GM19463 (cell line): Measurements from ENCODE around the gene DUSP11.
"Not testable (repeated sequence)": the region's sequence is repeated elsewhere in the genome, so short reads cannot be mapped to it uniquely, and the experiment has no call there.

Experiments
- ATAC-seq: cut with Tn5 transposase; IDR thresholded peaks from one replicate; pipeline ENCODE4 v1.9.1; 2021; ENCODE audit warnings: mild to moderate bottlenecking, moderate library complexity; ENCODE audit not compliant: unreplicated experiment

Gene DUSP11

DNA sequence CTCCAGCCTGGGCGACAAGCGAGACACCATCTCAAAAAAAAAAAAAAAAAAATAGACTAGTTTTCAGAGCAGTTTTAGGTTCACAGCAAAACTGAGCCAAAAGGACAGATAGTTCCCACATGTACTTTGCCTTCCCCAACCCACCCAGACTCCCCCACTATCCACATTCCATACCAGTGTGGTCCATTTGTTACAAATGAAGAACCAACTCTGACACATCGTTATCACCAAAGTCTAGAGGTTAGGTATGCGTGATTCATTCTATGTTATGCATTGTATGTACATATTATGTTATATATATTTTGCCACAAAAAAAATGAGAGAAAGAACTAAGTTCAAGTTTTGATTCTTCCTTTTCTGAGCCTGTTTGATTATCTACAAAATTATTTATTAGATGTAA, 3.5 kb downstream of the DUSP11 start:
- ATAC-seq, result no peak

DNA sequence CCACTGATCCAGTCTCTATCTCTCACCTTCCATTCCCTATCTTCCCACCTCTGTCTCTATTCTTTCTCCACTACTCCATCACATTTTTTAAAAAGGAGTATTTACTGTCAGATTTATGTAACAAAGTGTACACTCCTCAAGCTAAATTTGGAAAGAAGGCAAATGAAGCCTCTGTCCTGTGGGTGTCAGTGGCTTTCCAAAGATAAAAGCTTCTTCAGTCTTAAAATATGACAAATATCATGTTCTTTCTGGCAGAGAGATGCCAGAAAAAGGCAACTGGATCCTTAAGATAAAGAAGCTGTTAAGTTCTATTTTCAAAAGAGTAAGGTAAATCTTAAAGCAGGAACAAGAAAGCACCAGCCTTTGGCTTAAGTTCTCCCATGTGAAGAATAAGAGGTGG, 7.1 kb downstream of the DUSP11 start:
- ATAC-seq, result no peak

GRCh38 chr2:73770725-73771124, 9.2 kb downstream of the DUSP11 start:
- no peak for ATAC-seq

- ATAC-seq, result no peak
Observed at GRCh38 chr2:73766994-73767393, 12.9 kb downstream of the DUSP11 start.

GRCh38 chr2:73766349-73766748, 13.6 kb downstream of the DUSP11 start:
- no peak for ATAC-seq

DNA sequence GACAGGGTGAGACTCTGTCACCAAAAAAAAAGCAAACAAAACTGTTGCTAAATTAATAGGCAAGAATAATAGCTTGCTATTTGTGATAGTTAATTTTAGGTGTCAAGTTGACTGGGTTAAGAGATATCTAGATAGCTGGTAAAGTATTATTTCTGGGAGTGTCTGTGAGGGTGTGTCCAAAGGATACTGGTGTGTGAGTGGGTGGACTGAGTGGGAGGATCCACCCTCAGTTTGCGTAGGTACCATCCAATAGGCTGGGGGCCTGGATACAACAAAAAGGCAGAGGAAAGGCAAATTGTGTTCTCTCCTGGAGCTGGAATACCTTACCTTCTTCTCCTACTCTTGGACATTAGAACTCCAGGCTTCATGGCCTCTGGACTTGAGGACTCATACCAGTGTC, 15.0 kb downstream of the DUSP11 start:
- ATAC-seq, result no peak

GRCh38 chr2:73762571-73762970, 17.3 kb downstream of the DUSP11 start:
- ATAC-seq, result no peak

DNA sequence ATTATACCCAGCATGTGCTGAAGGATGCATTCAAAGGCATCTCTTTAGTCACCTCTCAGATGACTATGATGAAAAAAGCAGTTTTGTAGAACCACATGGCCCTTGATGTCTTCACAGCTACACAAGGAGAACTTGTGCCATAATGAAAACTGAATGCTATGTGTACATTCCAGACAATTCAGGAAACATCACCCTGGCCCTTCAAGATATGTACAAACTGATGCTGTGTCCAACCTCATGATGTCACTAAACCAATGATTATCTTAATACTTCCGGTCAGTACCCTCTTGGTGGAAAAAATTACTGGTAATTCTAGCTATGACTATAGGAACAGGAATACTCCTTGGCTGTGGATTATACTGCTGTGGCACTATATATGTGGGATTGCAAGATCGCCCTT, 20.0 kb downstream of the DUSP11 start:
- ATAC-seq, result no peak

DNA sequence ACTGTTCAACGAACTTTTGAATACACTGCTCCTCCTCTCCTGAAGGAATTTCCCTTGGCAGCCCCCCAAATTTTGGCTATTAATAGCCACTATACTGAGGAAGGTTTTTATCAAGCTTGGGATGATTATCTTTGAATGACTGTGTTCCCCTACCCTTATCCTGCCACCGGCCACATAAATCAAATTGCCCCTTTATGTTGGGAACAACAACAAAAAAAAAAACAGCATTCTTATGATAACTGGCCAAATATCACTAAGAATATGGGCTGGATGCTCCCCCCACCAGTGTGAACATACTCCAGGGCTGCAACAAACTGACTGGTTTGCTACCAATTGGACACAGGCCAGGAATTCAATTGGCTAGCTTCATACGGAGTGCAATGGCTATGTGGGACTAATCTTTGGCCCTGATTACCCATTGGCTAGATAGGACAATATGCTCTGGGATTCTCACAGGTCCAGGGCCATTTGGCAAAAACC, 20.6 kb downstream of the DUSP11 start:
- ATAC-seq, result no peak

- ATAC-seq, result not testable (repeated sequence)
Observed at GRCh38 chr2:73754332-73754731, 25.6 kb downstream of the DUSP11 start.

DNA sequence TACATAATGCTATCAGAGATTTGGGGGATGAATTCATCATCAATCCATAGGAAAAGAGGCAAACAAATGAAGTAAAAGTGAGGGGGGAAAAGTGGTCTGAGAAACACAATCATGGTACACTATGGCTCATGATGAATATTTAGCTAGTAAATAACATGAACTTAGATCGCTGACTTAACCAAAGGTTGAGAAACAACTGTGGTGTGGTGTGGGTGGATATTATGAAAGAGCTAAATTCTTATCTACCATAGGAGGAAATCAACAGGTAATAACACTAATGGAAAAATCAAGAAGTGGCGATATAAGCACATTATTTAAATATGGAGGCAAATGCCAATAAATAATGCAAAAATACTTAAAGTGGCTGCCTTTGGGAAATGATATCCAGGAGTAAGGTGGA, 30.6 kb downstream of the DUSP11 start:
- no peak for ATAC-seq

DNA sequence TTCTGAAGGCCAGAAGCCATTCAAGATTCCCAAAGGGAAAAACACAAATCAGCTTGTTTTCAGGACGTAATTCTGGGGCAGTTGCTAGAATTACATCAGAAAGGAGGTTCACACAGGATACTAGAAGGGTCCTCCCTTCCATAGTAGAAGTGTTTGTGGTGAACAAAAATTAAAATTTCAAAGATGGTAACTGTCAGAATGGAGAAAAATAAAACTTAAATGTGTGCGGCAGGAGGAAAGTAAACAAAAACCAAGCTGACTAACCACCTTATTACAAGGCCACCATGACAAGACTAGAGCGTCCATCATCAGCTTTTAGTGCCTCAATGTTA, 33.1 kb downstream of the DUSP11 start:
- ATAC-seq, result no peak

DNA sequence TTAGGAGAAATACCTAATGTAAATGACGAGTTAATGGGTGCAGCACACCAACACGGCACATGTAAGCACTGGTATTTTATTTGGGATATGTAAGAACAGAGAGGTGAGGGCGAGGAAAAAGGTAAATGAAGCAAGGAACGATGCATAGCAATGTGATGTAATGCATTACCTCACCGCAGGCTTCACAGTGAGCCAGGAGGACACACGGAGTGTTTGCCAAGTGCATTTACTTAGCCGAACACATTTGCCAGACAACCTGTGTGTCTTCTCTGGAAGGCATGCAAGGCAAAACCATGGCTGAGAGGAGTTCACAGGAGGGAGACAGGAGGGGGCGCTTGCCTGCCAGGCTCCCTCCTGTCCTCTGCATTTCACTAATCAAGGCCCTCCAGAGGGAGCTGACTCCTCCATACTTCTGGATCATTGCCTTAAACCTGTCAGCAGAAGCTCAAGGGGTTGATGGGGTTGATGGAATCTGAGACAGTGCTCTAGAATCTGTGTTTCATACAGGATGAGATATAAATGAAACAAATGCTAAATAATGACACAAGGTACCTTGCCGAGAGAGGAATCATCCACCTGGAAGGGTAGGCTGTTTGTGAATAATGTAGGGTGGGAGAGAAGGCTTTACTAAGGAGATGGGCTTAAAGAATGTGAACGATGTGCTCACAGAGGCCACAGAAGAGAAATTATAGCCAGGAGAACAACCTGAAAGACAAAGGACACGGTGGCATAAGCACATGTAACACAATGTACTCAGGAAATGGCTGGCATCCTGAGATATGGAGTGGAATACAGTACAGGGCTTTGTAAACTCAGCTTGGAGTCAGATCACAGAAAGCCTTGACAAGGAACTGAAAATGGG, 33.7 kb downstream of the DUSP11 start:
- no peak for ATAC-seq

- ATAC-seq, result no peak
Observed at GRCh38 chr2:73740767-73741166, 39.1 kb downstream of the DUSP11 start.

GRCh38 chr2:73739101-73739500, 40.8 kb downstream of the DUSP11 start:
- ATAC-seq, result no peak

DNA sequence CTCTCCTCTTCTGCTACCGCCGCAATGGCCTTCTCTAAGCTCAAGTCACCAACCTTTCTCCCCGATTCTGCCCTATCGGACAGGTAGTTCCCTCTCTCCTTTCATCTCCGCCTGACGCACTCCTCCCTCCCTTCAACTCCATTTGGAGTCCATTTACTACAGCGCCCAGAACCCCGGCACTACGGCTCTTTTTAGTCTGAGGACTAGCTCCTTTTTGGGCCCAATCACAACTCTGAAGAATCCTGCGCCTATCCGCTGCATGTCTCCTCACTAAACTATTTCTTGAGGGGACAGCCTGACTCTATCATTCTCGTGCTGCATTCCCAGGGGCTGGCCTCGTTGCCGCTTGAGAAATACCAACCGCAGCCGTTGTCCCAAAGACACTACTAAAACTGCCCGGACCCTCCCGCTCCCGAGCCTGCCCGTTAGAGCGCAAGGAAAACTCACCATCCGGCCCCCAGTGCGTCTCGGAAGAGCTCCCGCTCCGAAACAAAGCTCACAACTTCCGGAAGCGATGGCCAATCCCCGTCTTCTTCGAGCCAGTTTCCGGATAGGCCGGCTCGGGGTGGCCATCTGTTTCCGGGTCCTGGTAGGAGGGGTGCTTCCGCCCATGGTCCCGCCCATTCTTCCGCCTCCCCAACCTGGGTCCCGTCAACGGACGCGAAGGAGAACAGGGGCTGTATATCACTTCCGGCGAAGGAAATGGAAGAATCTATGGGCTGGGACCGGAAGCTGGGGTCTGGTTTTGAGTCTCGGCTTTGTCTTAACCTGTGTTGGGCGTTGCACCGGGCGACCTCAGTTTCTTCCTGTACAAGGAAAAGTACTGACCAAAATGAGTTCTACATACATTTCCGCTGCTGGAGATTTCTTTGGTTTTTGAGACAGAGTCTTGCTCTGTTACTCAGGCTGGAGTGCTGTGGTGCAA, 42.8 kb downstream of the DUSP11 start, which contains the start of gene TPRKB:
TSS of gene TPRKB (minus strand) at position 491 of the 925 bp plus-strand sequence. CDS start 2,776 bp downstream, outside the sequence.
- peak; percentile 99 for ATAC-seq

DNA sequence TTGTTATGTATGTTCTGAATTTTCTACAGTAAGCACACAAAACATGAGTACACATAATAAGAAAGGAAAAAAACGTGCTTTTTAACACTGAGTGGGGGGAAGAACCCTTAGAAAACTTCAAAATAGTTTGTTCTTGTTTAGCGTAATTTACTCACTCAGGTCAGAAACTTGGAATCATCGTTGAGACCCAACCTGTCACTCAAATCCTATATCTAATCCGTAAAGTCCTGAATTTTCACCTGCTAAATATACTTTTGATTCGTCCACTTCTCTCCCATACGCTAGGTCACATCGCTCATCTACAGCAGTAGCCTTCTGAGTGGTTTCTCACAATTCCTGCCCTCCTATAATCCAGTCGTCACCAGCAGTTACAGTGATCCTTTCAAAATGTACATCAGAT, 43.5 kb downstream of the DUSP11 start:
- ATAC-seq, result no peak

GRCh38 chr2:73730810-73731209, 49.1 kb downstream of the DUSP11 start:
- ATAC-seq, result no peak

- ATAC-seq, result no peak
Observed at GRCh38 chr2:73728711-73729110, 51.2 kb downstream of the DUSP11 start.

GRCh38 chr2:73728043-73728442, 51.9 kb downstream of the DUSP11 start:
- ATAC-seq, result no peak

DNA sequence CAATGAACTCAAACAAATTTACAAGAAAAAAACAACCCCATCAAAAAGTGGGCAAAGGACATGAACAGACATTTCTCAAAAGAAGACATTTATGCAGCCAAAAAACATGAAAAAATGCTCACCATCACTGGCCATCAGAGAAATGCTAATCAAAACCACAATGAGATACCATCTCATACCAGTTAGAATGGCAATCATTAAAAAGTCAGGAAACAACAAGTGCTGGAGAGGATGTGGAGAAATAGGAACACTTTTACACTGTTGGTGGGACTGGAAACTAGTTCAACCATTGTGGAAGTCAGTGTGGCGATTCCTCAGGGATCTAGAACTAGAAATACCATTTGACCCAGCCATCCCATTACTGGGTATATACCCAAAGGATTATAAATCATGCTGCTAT, 53.2 kb downstream of the DUSP11 start:
- ATAC-seq, result not testable (repeated sequence)
